HepG2 (cell line): ENCODE results near the gene GRB7. TPM values are rescaled to one million over a fixed set of nuclear protein-coding genes. Genes with fewer than 3 reads are reported as not detected.

Experiments used
- GLI4 ChIP-seq: sonication (generic); formaldehyde crosslinking; IDR thresholded peaks from 2 replicates; pipeline ENCODE4 v1.5.1; 2020; ENCODE audit warnings: missing genetic modification reagents, mild to moderate bottlenecking, moderate library complexity, borderline replicate concordance
- HNF4A ChIP-seq: sonication (generic); formaldehyde crosslinking; IDR thresholded peaks from 2 replicates; pipeline ENCODE4 v1.4.0; 2020; ENCODE audit warnings: missing genetic modification reagents
- HOXA7 ChIP-seq: sonication (generic); formaldehyde crosslinking; IDR thresholded peaks from 2 replicates; pipeline ENCODE4 v1.8.1; 2022; ENCODE audit warnings: mild to moderate bottlenecking, missing genetic modification reagents, moderate library complexity
- IKZF5 ChIP-seq: IDR thresholded peaks from 2 replicates; pipeline ENCODE4 v1.6.1; 2018; ENCODE audit warnings: missing genetic modification reagents, mild to moderate bottlenecking, missing compliant biosample characterization
- KAT8 ChIP-seq: IDR thresholded peaks from 2 replicates; pipeline ENCODE4 v1.6.1; 2016; ENCODE audit warnings: missing genetic modification reagents, missing compliant biosample characterization
- KDM4B ChIP-seq: sonication (generic); formaldehyde crosslinking; IDR thresholded peaks from 2 replicates; pipeline ENCODE4 v1.4.0; 2020; ENCODE audit warnings: missing genetic modification reagents
- KIAA2018 ChIP-seq: sonication (generic); formaldehyde crosslinking; IDR thresholded peaks from 2 replicates; pipeline ENCODE4 v1.5.0; 2020; ENCODE audit warnings: mild to moderate bottlenecking, missing genetic modification reagents, borderline replicate concordance
- MBD4 ChIP-seq: IDR thresholded peaks from 2 replicates; pipeline ENCODE4 v1.6.1; 2012; ENCODE audit warnings: low read length, inconsistent platforms, borderline replicate concordance
- MEF2D ChIP-seq: sonication (generic); formaldehyde crosslinking; IDR thresholded peaks from 2 replicates; pipeline ENCODE4 v1.5.1; 2020; ENCODE audit warnings: mild to moderate bottlenecking, missing genetic modification reagents
- NAIF1 ChIP-seq: sonication (generic); formaldehyde crosslinking; IDR thresholded peaks from 2 replicates; pipeline ENCODE4 v1.5.0; 2020; ENCODE audit warnings: mild to moderate bottlenecking, missing genetic modification reagents, borderline replicate concordance
- PLRG1 ChIP-seq: fragments of 450-650 bp; conservative IDR thresholded peaks from 2 replicates; pipeline ENCODE4 v1.6.1; 2016
- RCOR2 ChIP-seq: IDR thresholded peaks from 2 replicates; pipeline ENCODE4 v1.6.1; 2016; ENCODE audit warnings: missing biosample characterization, missing genetic modification reagents
- REL ChIP-seq: sonication (generic); formaldehyde crosslinking; conservative IDR thresholded peaks from 2 replicates; pipeline ENCODE4 v1.8.0; 2022; ENCODE audit warnings: mild to moderate bottlenecking, missing genetic modification reagents, moderate library complexity
- SMARCC2 ChIP-seq: fragments of 450-650 bp; IDR thresholded peaks from 2 replicates; pipeline ENCODE4 v1.6.1; 2017; ENCODE audit warnings: antibody characterized with exemption, mild to moderate bottlenecking
- SMC3 ChIP-seq: IDR thresholded peaks from 2 replicates; pipeline ENCODE4 v1.6.1; 2011; ENCODE audit warnings: low read length, improper control_type of control experiment
- ZKSCAN1 ChIP-seq: fragments of 150-350 bp; IDR thresholded peaks from 2 replicates; pipeline ENCODE4 v1.6.1; 2014; ENCODE audit warnings: low read length
- ZMAT3 ChIP-seq: sonication (generic); formaldehyde crosslinking; conservative IDR thresholded peaks from 2 replicates; pipeline ENCODE4 v1.7.0; 2021; ENCODE audit warnings: missing genetic modification reagents
- ZNF256 ChIP-seq: sonication (generic); formaldehyde crosslinking; conservative IDR thresholded peaks from 2 replicates; pipeline ENCODE4 v1.4.0; 2020; ENCODE audit warnings: missing genetic modification reagents
- ZNF547 ChIP-seq: sonication (generic); formaldehyde crosslinking; IDR thresholded peaks from 2 replicates; pipeline ENCODE4 v1.5.1; 2020; ENCODE audit warnings: mild to moderate bottlenecking, missing genetic modification reagents
- ZNF556 ChIP-seq: sonication (generic); formaldehyde crosslinking; IDR thresholded peaks from 2 replicates; pipeline ENCODE4 v1.4.0; 2020; ENCODE audit warnings: mild to moderate bottlenecking, missing genetic modification reagents, borderline replicate concordance
- ZNF589 ChIP-seq: sonication (generic); formaldehyde crosslinking; conservative IDR thresholded peaks from 2 replicates; pipeline ENCODE4 v1.8.0; 2022; ENCODE audit warnings: mild to moderate bottlenecking, moderate library complexity, missing genetic modification reagents
- polyA plus RNA-seq, 8 experiments: library from polyadenylated mRNA; depleted of rRNA in 3 of 8; stranded (reverse) in 7 of 8; unstranded in 1 of 8; fragments of >200 nt; fragmentation: Illumina TruSeq in 4 of 8; extraction: Trizol in 4 of 8; gene quantifications; 2 replicates each; pipeline versions ENCODE4 v1.2.1 to v1.2.3, GENCODE V29; 2011 to 2016; ENCODE audit warnings: low read depth in 4 of 8, missing spikeins in 1 of 8, mixed read lengths in 1 of 8; ENCODE audit not compliant: insufficient read depth in 1 of 8
- total RNA-seq, 5 experiments: library from RNA; depleted of rRNA; stranded (reverse); fragments of >200 nt; fragmentation: Illumina TruSeq; extraction: Trizol; gene quantifications; 2 replicates each; pipeline ENCODE4 v1.2.3, GENCODE V29; 2016; ENCODE audit warnings: low read depth in 1 of 5

The GRB7 gene
- total and polyA plus RNA-seq, 2 of the 13 experiments (the other 11 are each of a cell fraction or from before 2014, with no cell fraction given), result 60.2 to 77.7 TPM

- TF ChIP-seq KIAA2018 (CRISPR knock-in tag) (no peak), ZKSCAN1 (no peak), MBD4 (no peak), ZNF556 (CRISPR knock-in tag) (peak; percentile 31; the same call in 1 of the 2 replicates), SMARCC2 (no peak), PLRG1 (no peak), HOXA7 (CRISPR knock-in tag) (no peak), KAT8 (CRISPR knock-in tag) (peak; percentile 40; the same call in 1 of the 2 replicates), GLI4 (CRISPR knock-in tag) (peak; percentile 65; the same call in 1 of the 2 replicates), ZNF589 (CRISPR knock-in tag) (no peak), REL (no peak), KDM4B (CRISPR knock-in tag) (0 out of 2 replicates have a peak, but pooled peaks have one; percentile 22), RCOR2 (CRISPR knock-in tag) (no peak), ZMAT3 (CRISPR knock-in tag) (no peak), HNF4A (CRISPR knock-in tag) (peak; percentile 94), ZNF547 (CRISPR knock-in tag) (peak; percentile 75; the same call in 1 of the 2 replicates), SMC3 (no peak), ZNF256 (CRISPR knock-in tag) (no peak), MEF2D (CRISPR knock-in tag) (0 out of 2 replicates have a peak, but pooled peaks have one; percentile 30), IKZF5 (CRISPR knock-in tag) (peak; percentile 73; the same call in 1 of the 2 replicates), NAIF1 (CRISPR knock-in tag) (no peak)
Observed at GRCh38 chr17:39750131-39751015, 12.6 kb downstream of the GRB7 start (continued).
